DMS114 treated with DMSO at 0.1 percent for 48 hours (cell line): ENCODE results near the gene AGT.
"Not testable (repeated sequence)": the region's sequence is repeated elsewhere in the genome, so short reads cannot be mapped to it uniquely, and the experiment has no call there.

Experiments
- DNase-seq: peaks from one replicate; lab custom pipeline; 2025; ENCODE audit not compliant: unreplicated experiment; lab: John Stamatoyannopoulos, UW

The AGT gene

GRCh38 chr1:230693221-230693620, 20.7 kb downstream of the AGT start:
- no peak for DNase-seq

GRCh38 chr1:230691615-230692014, 22.3 kb downstream of the AGT start:
- DNase-seq, result no peak

GRCh38 chr1:230690101-230690500, 23.8 kb downstream of the AGT start:
- DNase-seq, result no peak

DNA sequence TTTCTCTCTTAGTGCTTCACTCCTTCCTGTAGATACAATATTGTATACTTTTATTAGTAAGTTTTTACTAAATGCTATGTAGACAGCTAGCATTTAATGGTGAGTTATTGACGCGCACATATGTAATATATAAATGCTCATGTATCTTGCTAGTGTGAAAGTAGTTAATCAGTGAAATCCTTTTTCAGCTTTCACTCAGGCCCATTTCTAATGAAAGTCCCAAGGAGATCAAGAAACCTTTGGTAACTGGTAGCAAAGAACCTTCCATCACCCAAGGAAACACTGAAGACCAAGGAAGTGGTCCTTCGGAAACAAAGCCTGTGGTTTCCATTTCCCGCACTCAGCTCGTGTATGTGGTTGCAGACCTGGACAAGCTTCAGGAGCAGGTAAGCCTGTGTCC, 27.2 kb downstream of the AGT start:
- DNase-seq, result no peak

DNA sequence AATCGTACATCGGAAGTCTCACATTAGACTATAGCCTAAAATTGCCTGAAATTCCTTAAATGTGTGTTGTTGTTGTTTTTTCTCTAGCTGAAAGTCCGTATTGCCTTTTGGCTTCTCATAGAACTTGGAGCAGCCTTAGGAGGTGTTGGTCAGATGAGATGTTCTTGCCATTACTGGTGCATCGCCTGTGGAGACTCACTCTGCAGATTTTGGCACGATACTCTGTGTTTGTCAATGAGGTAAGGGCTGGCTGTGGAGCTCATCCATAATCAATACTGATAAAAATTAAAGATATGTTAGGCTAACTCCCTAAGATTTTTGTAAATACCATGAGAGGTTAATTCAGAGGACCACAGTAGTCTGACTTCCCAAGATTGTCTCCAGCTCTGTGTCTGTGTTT, 28.9 kb downstream of the AGT start:
- DNase-seq, result no peak

- no peak for DNase-seq
These were observed 29.8 kb downstream of the AGT start for GRCh38 chr1:230684146-230684545.

DNA sequence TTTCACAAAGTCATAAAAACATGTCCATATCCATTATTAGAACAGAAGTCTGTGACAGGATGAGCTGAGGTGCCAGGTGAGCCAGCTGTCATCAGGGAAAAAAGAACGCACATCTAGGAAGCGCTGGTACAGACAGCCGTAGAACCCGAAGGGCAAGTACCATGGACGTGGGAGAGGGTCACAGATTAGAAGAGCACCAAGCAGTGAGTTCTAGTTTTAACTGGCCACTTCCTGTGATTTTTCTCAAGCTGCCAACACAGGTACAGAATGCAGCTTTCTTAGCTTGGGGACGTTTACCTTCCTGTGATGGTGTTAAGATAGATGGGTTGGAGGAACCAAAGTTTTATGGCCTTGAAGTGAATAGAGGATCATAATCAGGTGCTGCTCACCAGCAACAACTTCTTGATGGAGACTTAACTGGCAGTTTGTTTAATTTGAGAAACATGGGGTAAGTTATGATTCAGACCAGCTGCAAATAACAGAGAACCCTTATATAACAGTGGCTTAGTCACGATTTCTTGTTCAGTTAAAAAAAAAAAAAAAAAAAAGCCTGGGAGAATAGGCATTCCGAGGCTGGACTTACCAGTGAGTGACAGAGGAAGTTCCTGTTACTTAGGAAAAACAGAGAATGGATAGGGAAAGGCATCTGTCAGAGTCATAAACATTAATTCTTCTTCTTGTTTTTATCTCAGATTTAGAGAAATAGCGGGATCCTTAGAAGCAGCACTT, 30.9 kb downstream of the AGT start:
- DNase-seq, result no peak

GRCh38 chr1:230682274-230682673, 31.6 kb downstream of the AGT start:
- DNase-seq, result no peak

- DNase-seq, result no peak
These were observed 32.3 kb downstream of the AGT start for GRCh38 chr1:230681599-230681998.

GRCh38 chr1:230680300-230681025, 33.5 kb downstream of the AGT start:
- DNase-seq, result no peak

DNA sequence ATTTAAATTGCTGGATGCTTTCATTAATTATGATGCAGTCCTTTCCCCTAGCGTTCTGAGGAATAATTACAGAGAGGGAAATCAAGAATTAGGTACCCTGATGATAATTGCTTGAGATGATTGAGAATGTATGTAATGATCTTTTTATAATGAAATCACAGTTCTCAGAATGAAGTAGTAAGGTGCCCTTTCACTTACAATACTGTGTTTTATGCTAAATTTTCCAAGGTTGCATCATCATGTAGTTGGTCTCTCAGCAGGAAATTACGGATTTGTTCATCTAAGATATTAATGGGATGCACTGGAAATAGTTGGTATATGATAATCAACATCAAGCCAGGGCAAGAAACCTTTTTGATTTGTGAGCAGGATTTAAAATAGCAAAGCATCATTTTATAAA, 34.1 kb downstream of the AGT start:
- no peak for DNase-seq

GRCh38 chr1:230679192-230679591, 34.7 kb downstream of the AGT start:
- DNase-seq, result no peak

DNA sequence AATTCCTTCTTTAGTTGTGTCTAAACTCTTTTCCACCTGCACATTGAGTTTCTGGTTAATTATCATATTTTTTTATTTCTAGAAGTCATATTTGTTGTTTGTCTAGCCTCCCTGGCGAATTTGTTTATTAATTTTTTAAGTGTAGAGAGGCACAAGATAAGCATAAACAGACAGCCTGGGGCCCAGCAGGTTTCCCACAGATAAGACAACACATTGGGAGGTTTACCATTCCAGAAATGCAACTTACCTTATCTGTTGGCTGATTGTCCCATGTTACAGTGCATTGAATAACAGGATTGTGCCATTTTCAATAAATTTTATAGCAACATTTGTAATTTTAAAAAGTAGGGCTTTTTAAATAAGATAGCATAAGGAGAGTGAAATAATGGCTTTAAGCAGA, 36.7 kb downstream of the AGT start:
- DNase-seq, result no peak

DNA sequence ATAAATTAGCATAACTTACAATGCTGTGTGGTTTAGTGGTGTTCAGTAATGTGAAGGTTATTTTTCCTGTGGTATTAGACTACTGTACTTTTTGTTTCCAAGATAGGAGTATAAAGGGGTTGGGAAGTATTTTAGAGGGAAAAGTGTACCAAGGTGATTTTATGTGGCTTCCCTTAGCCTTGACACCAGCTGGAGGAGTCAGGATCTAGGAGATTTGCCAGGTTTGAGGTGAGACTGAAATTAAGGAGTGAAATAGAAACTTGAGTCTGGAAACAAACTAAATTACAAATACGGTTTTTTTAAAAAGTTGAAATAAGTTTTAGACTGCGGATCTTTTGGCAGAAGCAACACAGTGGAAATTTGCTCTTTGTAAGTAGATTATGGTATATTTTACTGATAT, 39.3 kb downstream of the AGT start:
- DNase-seq, result no peak

DNA sequence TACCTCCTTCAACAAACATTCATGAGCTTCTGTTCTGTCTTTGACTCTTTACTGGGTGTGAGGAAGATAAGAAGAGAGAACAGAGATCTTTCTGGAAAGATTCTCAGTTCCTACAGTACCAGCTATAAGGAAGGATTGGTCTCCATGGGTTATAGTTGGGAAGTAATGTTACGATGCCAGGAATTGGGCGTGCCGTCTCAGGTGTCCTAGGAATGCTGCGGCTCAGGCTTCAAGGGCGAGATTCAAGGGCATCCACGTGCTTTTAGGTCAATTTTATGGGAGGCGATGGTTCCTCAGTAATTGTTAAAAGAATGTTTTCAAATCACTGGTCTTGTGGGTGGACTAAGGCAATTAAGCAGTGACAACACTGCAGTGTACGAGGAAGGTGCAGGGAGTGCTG, 44.4 kb downstream of the AGT start:
- DNase-seq, result no peak

- DNase-seq, result no peak
These were observed 45.7 kb downstream of the AGT start for GRCh38 chr1:230668227-230668626.

GRCh38 chr1:230661976-230662375, 51.9 kb downstream of the AGT start:
- DNase-seq, result no peak

DNA sequence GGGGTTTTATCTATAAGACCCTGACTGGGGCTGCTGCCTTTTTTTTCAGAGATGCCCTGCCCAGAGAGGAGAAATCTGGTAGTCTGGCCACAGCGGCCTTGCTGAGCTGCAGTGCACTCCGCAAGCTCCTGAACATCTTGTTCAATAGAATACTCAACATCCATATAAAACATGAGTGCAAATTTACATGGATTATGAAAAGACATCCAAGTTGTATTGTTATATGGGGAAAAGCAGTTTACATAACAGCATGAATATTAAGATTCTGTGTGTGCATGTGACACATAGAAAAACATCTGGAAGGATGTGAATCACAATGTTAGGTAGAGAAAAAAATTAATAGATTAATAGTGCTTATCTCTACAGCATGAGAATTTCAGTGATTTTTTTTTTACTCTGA, 55.2 kb downstream of the AGT start:
- DNase-seq, result no peak

- DNase-seq, result not testable (repeated sequence)
These were observed 55.8 kb downstream of the AGT start for GRCh38 chr1:230658103-230658502.

GRCh38 chr1:230656719-230657118, 57.2 kb downstream of the AGT start:
- DNase-seq, result not testable (repeated sequence)
